HepG2 (cell line): Measurements from ENCODE around the gene CCM2L. TPM values are rescaled to one million over a fixed set of nuclear protein-coding genes. Genes with fewer than 3 reads are reported as not detected.

Experiments used
- ARNT2 ChIP-seq: sonication (generic); formaldehyde crosslinking; IDR thresholded peaks from 2 replicates; pipeline ENCODE4 v1.8.0; 2022; ENCODE audit warnings: mild to moderate bottlenecking, low read depth, missing genetic modification reagents, moderate library complexity
- CCAR2 ChIP-seq: fragments of 200-400 bp; formaldehyde crosslinking; optimal IDR thresholded peaks from 2 replicates; pipeline ENCODE3; 2018; ENCODE audit warnings: low read depth, mild to moderate bottlenecking, low read length, moderate library complexity
- GTF3A ChIP-seq: sonication (generic); formaldehyde crosslinking; conservative IDR thresholded peaks from 2 replicates; pipeline ENCODE4 v1.4.0; 2020; ENCODE audit warnings: mild to moderate bottlenecking, missing genetic modification reagents
- HMG20A ChIP-seq: IDR thresholded peaks from 2 replicates; pipeline ENCODE4 v1.6.1; 2016; ENCODE audit warnings: borderline replicate concordance
- HMG20B ChIP-seq: conservative IDR thresholded peaks from 2 replicates; pipeline ENCODE4 v1.6.1; 2016; ENCODE audit warnings: missing genetic modification reagents, missing compliant biosample characterization
- HNRNPH1 ChIP-seq: fragments of 200-400 bp; formaldehyde crosslinking; optimal IDR thresholded peaks from 2 replicates; pipeline ENCODE3; 2017; ENCODE audit warnings: mild to moderate bottlenecking, low read depth, low read length
- ISX ChIP-seq: sonication (generic); formaldehyde crosslinking; conservative IDR thresholded peaks from 2 replicates; pipeline ENCODE4 v1.5.0; 2020; ENCODE audit warnings: missing genetic modification reagents
- KDM1A ChIP-seq: IDR thresholded peaks from 2 replicates; pipeline ENCODE4 v1.6.1; 2016; ENCODE audit warnings: missing compliant biosample characterization
- MEIS1 ChIP-seq: sonication (generic); formaldehyde crosslinking; IDR thresholded peaks from 2 replicates; pipeline ENCODE4 v1.9.0; 2021; ENCODE audit warnings: mild to moderate bottlenecking, missing genetic modification reagents, moderate library complexity, borderline replicate concordance
- NFKB2 ChIP-seq: sonication (generic); formaldehyde crosslinking; IDR thresholded peaks from 2 replicates; pipeline ENCODE4 v1.4.0; 2020; ENCODE audit warnings: missing genetic modification reagents, borderline replicate concordance
- PHF5A ChIP-seq: IDR thresholded peaks from one replicate; pipeline ENCODE4 v1.6.1; 2018; ENCODE audit warnings: low read depth, missing genetic modification reagents; ENCODE audit not compliant: unreplicated experiment
- PLRG1 ChIP-seq: fragments of 450-650 bp; conservative IDR thresholded peaks from 2 replicates; pipeline ENCODE4 v1.6.1; 2016
- SIX4 ChIP-seq: sonication (generic); formaldehyde crosslinking; IDR thresholded peaks from 2 replicates; pipeline ENCODE4 v1.4.0; 2020; ENCODE audit warnings: missing genetic modification reagents
- SP2 ChIP-seq: sonication (generic); formaldehyde crosslinking; IDR thresholded peaks from 2 replicates; pipeline ENCODE4 v1.5.1; 2020; ENCODE audit warnings: mild to moderate bottlenecking, missing genetic modification reagents
- SSRP1 ChIP-seq: IDR thresholded peaks from 2 replicates; pipeline ENCODE4 v1.6.1; 2016; ENCODE audit warnings: control low read depth
- SUZ12 ChIP-seq: fragments of 150-350 bp; IDR thresholded peaks from 2 replicates; pipeline ENCODE4 v1.6.1; 2014; ENCODE audit warnings: low read depth, low read length
- U2AF2 ChIP-seq: fragments of 200-400 bp; formaldehyde crosslinking; IDR thresholded peaks from 2 replicates; pipeline ENCODE4 v1.6.1; 2017; ENCODE audit warnings: low read depth, mild to moderate bottlenecking, low read length
- XBP1 ChIP-seq: sonication (generic); formaldehyde crosslinking; IDR thresholded peaks from 2 replicates; pipeline ENCODE4 v1.5.0; 2020; ENCODE audit warnings: missing genetic modification reagents
- ZBTB8A ChIP-seq: sonication (generic); formaldehyde crosslinking; IDR thresholded peaks from 2 replicates; pipeline ENCODE4 v1.4.0; 2020; ENCODE audit warnings: mild to moderate bottlenecking, low read depth, missing genetic modification reagents, borderline replicate concordance
- ZNF138 ChIP-seq: sonication (generic); formaldehyde crosslinking; IDR thresholded peaks from 2 replicates; pipeline ENCODE4 v1.5.0; 2020; ENCODE audit warnings: mild to moderate bottlenecking, low read depth, missing genetic modification reagents
- ZNF768 ChIP-seq: sonication (generic); formaldehyde crosslinking; IDR thresholded peaks from 2 replicates; pipeline ENCODE4 v1.4.0; 2020; ENCODE audit warnings: missing genetic modification reagents
- ZSCAN20 ChIP-seq: sonication (generic); formaldehyde crosslinking; IDR thresholded peaks from 2 replicates; pipeline ENCODE4 v1.4.0; 2020; ENCODE audit warnings: missing genetic modification reagents, mild to moderate bottlenecking, borderline replicate concordance
- ZSCAN9 ChIP-seq: IDR thresholded peaks from 2 replicates; pipeline ENCODE4 v1.6.1; 2016; ENCODE audit warnings: borderline replicate concordance
- polyA plus RNA-seq, 8 experiments: library from polyadenylated mRNA; depleted of rRNA in 3 of 8; stranded (reverse) in 7 of 8; unstranded in 1 of 8; fragments of >200 nt; fragmentation: Illumina TruSeq in 4 of 8; extraction: Trizol in 4 of 8; gene quantifications; 2 replicates each; pipeline versions ENCODE4 v1.2.1 to v1.2.3, GENCODE V29; 2011 to 2016; ENCODE audit warnings: low read depth in 4 of 8, missing spikeins in 1 of 8, mixed read lengths in 1 of 8; ENCODE audit not compliant: insufficient read depth in 1 of 8
- total RNA-seq, 5 experiments: library from RNA; depleted of rRNA; stranded (reverse); fragments of >200 nt; fragmentation: Illumina TruSeq; extraction: Trizol; gene quantifications; 2 replicates each; pipeline ENCODE4 v1.2.3, GENCODE V29; 2016; ENCODE audit warnings: low read depth in 1 of 5
- TF ChIP-seq, protein P1 (sequence below): sonication (generic); formaldehyde crosslinking; conservative IDR thresholded peaks from 2 replicates; pipeline ENCODE4 v1.8.0; 2022; ENCODE audit warnings: low read depth, missing genetic modification reagents
- TF ChIP-seq, protein P2 (sequence below): sonication (generic); formaldehyde crosslinking; IDR thresholded peaks from 2 replicates; pipeline ENCODE4 v1.4.0; 2020; ENCODE audit warnings: missing genetic modification reagents
- TF ChIP-seq, protein P3 (sequence below): sonication (generic); formaldehyde crosslinking; conservative IDR thresholded peaks from 2 replicates; pipeline ENCODE4 v1.8.0; 2022; ENCODE audit warnings: missing genetic modification reagents
- TF ChIP-seq, protein P4 (sequence below): sonication (generic); formaldehyde crosslinking; IDR thresholded peaks from 2 replicates; pipeline ENCODE4 v1.4.0; 2020; ENCODE audit warnings: missing genetic modification reagents

CCM2L gene
- total and polyA plus RNA-seq, 2 of the 13 experiments (the other 11 are each of a cell fraction or from before 2014, with no cell fraction given): 0.15 TPM; not detected in 1

DNA sequence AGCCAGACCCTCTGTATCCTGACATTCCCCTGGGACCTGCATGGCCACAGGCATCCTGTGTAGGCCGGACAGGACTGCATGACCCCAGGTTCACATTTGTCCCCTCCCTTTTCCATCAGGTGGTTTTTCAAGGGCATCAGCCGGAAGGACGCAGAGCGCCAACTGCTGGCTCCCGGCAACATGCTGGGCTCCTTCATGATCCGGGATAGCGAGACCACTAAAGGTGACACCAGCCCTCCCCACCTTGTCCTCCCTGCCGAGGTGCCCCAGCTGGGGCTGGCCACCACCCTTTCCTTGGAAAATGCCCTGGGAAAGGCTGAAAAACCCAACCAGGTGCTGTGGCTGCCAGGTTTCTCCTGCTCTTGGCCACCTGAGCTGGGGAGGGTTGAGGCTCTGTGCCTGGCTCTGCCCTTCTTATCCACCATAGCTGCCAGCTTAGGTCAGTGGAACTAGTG, 69.4 kb downstream of the CCM2L start (continued):
- no peak; the same call in 1 of the 2 replicates for TF ChIP-seq HMG20A (CRISPR knock-in tag)
- no peak for TF ChIP-seq XBP1
- TF ChIP-seq PLRG1: no peak
- TF ChIP-seq HMG20B (CRISPR knock-in tag): no peak
- TF ChIP-seq SP2 (CRISPR knock-in tag): no peak
- 0 out of 2 replicates have a peak, but pooled peaks have one; percentile 40 for TF ChIP-seq SSRP1 (CRISPR knock-in tag)
- no peak for TF ChIP-seq HNRNPH1
- TF ChIP-seq, protein P1, sequence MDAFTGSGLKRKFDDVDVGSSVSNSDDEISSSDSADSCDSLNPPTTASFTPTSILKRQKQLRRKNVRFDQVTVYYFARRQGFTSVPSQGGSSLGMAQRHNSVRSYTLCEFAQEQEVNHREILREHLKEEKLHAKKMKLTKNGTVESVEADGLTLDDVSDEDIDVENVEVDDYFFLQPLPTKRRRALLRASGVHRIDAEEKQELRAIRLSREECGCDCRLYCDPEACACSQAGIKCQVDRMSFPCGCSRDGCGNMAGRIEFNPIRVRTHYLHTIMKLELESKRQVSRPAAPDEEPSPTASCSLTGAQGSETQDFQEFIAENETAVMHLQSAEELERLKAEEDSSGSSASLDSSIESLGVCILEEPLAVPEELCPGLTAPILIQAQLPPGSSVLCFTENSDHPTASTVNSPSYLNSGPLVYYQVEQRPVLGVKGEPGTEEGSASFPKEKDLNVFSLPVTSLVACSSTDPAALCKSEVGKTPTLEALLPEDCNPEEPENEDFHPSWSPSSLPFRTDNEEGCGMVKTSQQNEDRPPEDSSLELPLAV (CRISPR knock-in tag): no peak
- no peak for TF ChIP-seq ISX (CRISPR knock-in tag)
- TF ChIP-seq ZBTB8A (CRISPR knock-in tag): no peak
- TF ChIP-seq ZNF768 (CRISPR knock-in tag): peak; percentile 46; the same call in 1 of the 2 replicates
- TF ChIP-seq PHF5A (CRISPR knock-in tag): no peak
- no peak for TF ChIP-seq GTF3A
- TF ChIP-seq MEIS1 (CRISPR knock-in tag): 0 out of 2 replicates have a peak, but pooled peaks have one; percentile 49
- TF ChIP-seq KDM1A (CRISPR knock-in tag): 0 out of 2 replicates have a peak, but pooled peaks have one; percentile 62
- no peak for TF ChIP-seq SIX4 (CRISPR knock-in tag)
- TF ChIP-seq, protein P2, sequence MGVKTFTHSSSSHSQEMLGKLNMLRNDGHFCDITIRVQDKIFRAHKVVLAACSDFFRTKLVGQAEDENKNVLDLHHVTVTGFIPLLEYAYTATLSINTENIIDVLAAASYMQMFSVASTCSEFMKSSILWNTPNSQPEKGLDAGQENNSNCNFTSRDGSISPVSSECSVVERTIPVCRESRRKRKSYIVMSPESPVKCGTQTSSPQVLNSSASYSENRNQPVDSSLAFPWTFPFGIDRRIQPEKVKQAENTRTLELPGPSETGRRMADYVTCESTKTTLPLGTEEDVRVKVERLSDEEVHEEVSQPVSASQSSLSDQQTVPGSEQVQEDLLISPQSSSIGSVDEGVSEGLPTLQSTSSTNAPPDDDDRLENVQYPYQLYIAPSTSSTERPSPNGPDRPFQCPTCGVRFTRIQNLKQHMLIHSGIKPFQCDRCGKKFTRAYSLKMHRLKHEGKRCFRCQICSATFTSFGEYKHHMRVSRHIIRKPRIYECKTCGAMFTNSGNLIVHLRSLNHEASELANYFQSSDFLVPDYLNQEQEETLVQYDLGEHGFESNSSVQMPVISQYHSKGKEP (CRISPR knock-in tag): no peak
- no peak for TF ChIP-seq CCAR2
- TF ChIP-seq NFKB2: peak; percentile 39; the same call in 1 of the 2 replicates
- TF ChIP-seq, protein P3, sequence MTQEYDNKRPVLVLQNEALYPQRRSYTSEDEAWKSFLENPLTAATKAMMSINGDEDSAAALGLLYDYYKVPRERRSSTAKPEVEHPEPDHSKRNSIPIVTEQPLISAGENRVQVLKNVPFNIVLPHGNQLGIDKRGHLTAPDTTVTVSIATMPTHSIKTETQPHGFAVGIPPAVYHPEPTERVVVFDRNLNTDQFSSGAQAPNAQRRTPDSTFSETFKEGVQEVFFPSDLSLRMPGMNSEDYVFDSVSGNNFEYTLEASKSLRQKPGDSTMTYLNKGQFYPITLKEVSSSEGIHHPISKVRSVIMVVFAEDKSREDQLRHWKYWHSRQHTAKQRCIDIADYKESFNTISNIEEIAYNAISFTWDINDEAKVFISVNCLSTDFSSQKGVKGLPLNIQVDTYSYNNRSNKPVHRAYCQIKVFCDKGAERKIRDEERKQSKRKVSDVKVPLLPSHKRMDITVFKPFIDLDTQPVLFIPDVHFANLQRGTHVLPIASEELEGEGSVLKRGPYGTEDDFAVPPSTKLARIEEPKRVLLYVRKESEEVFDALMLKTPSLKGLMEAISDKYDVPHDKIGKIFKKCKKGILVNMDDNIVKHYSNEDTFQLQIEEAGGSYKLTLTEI (CRISPR knock-in tag): no peak
- TF ChIP-seq, protein P4, sequence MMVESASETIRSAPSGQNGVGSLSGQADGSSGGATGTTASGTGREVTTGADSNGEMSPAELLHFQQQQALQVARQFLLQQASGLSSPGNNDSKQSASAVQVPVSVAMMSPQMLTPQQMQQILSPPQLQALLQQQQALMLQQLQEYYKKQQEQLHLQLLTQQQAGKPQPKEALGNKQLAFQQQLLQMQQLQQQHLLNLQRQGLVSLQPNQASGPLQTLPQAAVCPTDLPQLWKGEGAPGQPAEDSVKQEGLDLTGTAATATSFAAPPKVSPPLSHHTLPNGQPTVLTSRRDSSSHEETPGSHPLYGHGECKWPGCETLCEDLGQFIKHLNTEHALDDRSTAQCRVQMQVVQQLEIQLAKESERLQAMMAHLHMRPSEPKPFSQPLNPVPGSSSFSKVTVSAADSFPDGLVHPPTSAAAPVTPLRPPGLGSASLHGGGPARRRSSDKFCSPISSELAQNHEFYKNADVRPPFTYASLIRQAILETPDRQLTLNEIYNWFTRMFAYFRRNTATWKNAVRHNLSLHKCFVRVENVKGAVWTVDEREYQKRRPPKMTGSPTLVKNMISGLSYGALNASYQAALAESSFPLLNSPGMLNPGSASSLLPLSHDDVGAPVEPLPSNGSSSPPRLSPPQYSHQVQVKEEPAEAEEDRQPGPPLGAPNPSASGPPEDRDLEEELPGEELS (CRISPR knock-in tag): peak; percentile 54
- TF ChIP-seq ZSCAN9: no peak; the same call in 1 of the 2 replicates
- TF ChIP-seq ZNF138 (CRISPR knock-in tag): no peak
- no peak for TF ChIP-seq U2AF2
- TF ChIP-seq SUZ12: no peak
- no peak for TF ChIP-seq ARNT2 (CRISPR knock-in tag)
- TF ChIP-seq ZSCAN20 (CRISPR knock-in tag): no peak
